ENCODE data around the gene ZNF234. TPM values are rescaled to one million over a fixed set of nuclear protein-coding genes. Genes with fewer than 3 reads are reported as not detected.
A peak's percentile ranks its signal among the peaks of the same experiment; 100 is the strongest.
"Not testable (repeated sequence)": the region's sequence is repeated elsewhere in the genome, so short reads cannot be mapped to it uniquely, and the experiment has no call there.

ZNF234 gene
- polyA plus RNA-seq, 1 donor: 20.5 TPM

- DNase-seq: no peak
Observed at GRCh38 chr19:44176590-44176989, 35.2 kb downstream of the ZNF234 start.

GRCh38 chr19:44180968-44181367, 39.6 kb downstream of the ZNF234 start:
- no peak for DNase-seq

- no peak for DNase-seq
Observed at GRCh38 chr19:44182145-44182544, 40.8 kb downstream of the ZNF234 start.

- no peak for DNase-seq
Observed at GRCh38 chr19:44190020-44190419, 48.7 kb downstream of the ZNF234 start.

- no peak for DNase-seq
Observed at GRCh38 chr19:44192127-44192526, 50.8 kb downstream of the ZNF234 start.

GRCh38 chr19:44196772-44197171, 55.4 kb downstream of the ZNF234 start:
- no peak for DNase-seq

- DNase-seq: no peak
Observed at GRCh38 chr19:44202470-44202869, 61.1 kb downstream of the ZNF234 start.

GRCh38 chr19:44202974-44203373, 61.6 kb downstream of the ZNF234 start:
- DNase-seq: no peak

GRCh38 chr19:44203877-44204276, 62.5 kb downstream of the ZNF234 start:
- not testable (repeated sequence) for DNase-seq

- DNase-seq: no peak
Observed at GRCh38 chr19:44204772-44205171, 63.4 kb downstream of the ZNF234 start.

- DNase-seq: peak; percentile 96
Observed at GRCh38 chr19:44207126-44207803, 65.9 kb downstream of the ZNF234 start.

Other genes starting within 250 kb of the ZNF234 start
- 32.5 TPM for gene ZNF45, start 206.3 kb upstream of the ZNF234 start, polyA plus RNA-seq (ENCODE audit: insufficient read length)
- 8.0 TPM for gene ZNF221, start 190.3 kb upstream of the ZNF234 start, polyA plus RNA-seq (ENCODE audit: insufficient read length)
- 18.8 TPM for gene ZNF155, start 157.4 kb upstream of the ZNF234 start, polyA plus RNA-seq (ENCODE audit: insufficient read length)
- 9.8 TPM for gene ZNF230, start 138.6 kb upstream of the ZNF234 start, polyA plus RNA-seq (ENCODE audit: insufficient read length)
- gene ZNF222, start 116.2 kb upstream of the ZNF234 start, polyA plus RNA-seq (ENCODE audit: insufficient read length): 11.8 TPM
- 18.3 TPM for gene ZNF223, start 89.5 kb upstream of the ZNF234 start, polyA plus RNA-seq (ENCODE audit: insufficient read length)
- gene ZNF284, start 69.4 kb upstream of the ZNF234 start, polyA plus RNA-seq (ENCODE audit: insufficient read length): 6.2 TPM
- 50.2 TPM for gene ZNF224, start 47.2 kb upstream of the ZNF234 start, polyA plus RNA-seq (ENCODE audit: insufficient read length)
- gene ZNF225, start 28.2 kb upstream of the ZNF234 start, polyA plus RNA-seq (ENCODE audit: insufficient read length): 12.8 TPM
- 31.8 TPM for gene ZNF226, start 23.5 kb downstream of the ZNF234 start, polyA plus RNA-seq (ENCODE audit: insufficient read length)
- 30.6 TPM for gene ZNF227, start 71.0 kb downstream of the ZNF234 start, polyA plus RNA-seq (ENCODE audit: insufficient read length)
- 7.5 TPM for gene ZNF233, start 118.3 kb downstream of the ZNF234 start, polyA plus RNA-seq (ENCODE audit: insufficient read length)
- gene ZNF235, start 163.5 kb downstream of the ZNF234 start, polyA plus RNA-seq (ENCODE audit: insufficient read length): 13.5 TPM
- gene ZNF112, start 215.1 kb downstream of the ZNF234 start, polyA plus RNA-seq (ENCODE audit: insufficient read length): 14.0 TPM

Measured in left kidney (tissue), 2 donors.